CD14-positive monocyte (primary cell): ENCODE measurements around the gene DTNBP1. TPM values are rescaled to one million over a fixed set of nuclear protein-coding genes. Genes with fewer than 3 reads are reported as not detected.

ENCODE experiments used
- DNase-seq, 3 donors: peaks; one replicate each; pipeline ENCODE4 v3.0.0-alpha.2; 2011 to 2022
- H2AFZ ChIP-seq: 2 replicates; pipeline ENCODE4 v1.6.0; 2012; ENCODE audit warnings: mild to moderate bottlenecking, low read depth, low read length, inconsistent platforms; ENCODE audit not compliant: insufficient read depth, poor library complexity, severe bottlenecking
- H3K27ac ChIP-seq, 2 donors: 1 replicate in 1 of 2; 2 replicates in 1 of 2; pipeline ENCODE4 v1.5.1; 2012 to 2013; ENCODE audit warnings: low read length in 2 of 2, control low read depth in 1 of 2, inconsistent platforms in 1 of 2, low read depth in 1 of 2, mild to moderate bottlenecking in 1 of 2
- H3K27me3 ChIP-seq, 2 donors: one replicate each; pipeline versions ENCODE4 v1.6.0 to v1.6.1; 2011 to 2013; ENCODE audit warnings: low read length in 2 of 2; ENCODE audit not compliant: control insufficient read depth in 2 of 2, insufficient read depth in 2 of 2
- H3K36me3 ChIP-seq, 2 donors: replicated peaks in 1 of 2; 1 replicate in 1 of 2; 2 replicates in 1 of 2; pipeline versions ENCODE4 v1.5.1 to v1.6.1; 2012 to 2013; ENCODE audit warnings: low read length in 2 of 2, control low read depth in 1 of 2, inconsistent platforms in 1 of 2, mild to moderate bottlenecking in 1 of 2; ENCODE audit not compliant: insufficient read depth in 2 of 2, control insufficient read depth in 1 of 2
- H3K4me1 ChIP-seq, 2 donors: 1 replicate in 1 of 2; 2 replicates in 1 of 2; pipeline versions ENCODE4 v1.5.1 to v1.6.1; 2012 to 2013; ENCODE audit warnings: low read length in 2 of 2, control low read depth in 1 of 2, inconsistent platforms in 1 of 2, mild to moderate bottlenecking in 1 of 2, moderate library complexity in 1 of 2; ENCODE audit not compliant: insufficient read depth in 2 of 2, control insufficient read depth in 1 of 2
- H3K4me2 ChIP-seq: replicated peaks from 2 replicates; pipeline ENCODE3; 2012; ENCODE audit warnings: low read length, moderate library complexity, mild to moderate bottlenecking; ENCODE audit not compliant: poor library complexity, severe bottlenecking; ENCODE audit errors: extremely low read depth
- H3K4me3 ChIP-seq, 3 experiments: fragments of 200-600 bp in 1 of 3; sonication (generic) in 1 of 3; replicated peaks in 1 of 3; 1 replicate in 2 of 3; 2 replicates in 1 of 3; pipeline ENCODE4 v1.5.1; 2011 to 2013; ENCODE audit warnings: low read length in 3 of 3, mild to moderate bottlenecking in 3 of 3, control low read depth in 2 of 3, low read depth in 2 of 3, inconsistent platforms in 1 of 3, moderate library complexity in 1 of 3
- H3K79me2 ChIP-seq: 2 replicates; pipeline ENCODE4 v1.6.0; 2012; ENCODE audit warnings: mild to moderate bottlenecking, control low read depth, inconsistent platforms, low read length, moderate library complexity; ENCODE audit not compliant: insufficient read depth
- H3K9ac ChIP-seq: 2 replicates; pipeline ENCODE4 v1.6.0; 2017; ENCODE audit warnings: low read length, mild to moderate bottlenecking; ENCODE audit not compliant: insufficient read depth, poor library complexity, severe bottlenecking
- H3K9me3 ChIP-seq, 2 donors: replicated peaks in 1 of 2; 1 replicate in 1 of 2; 2 replicates in 1 of 2; pipeline versions ENCODE4 v1.5.1 to v1.6.1; 2012 to 2013; ENCODE audit warnings: low read length in 2 of 2, control low read depth in 1 of 2; ENCODE audit not compliant: control insufficient read depth in 1 of 2, insufficient read depth in 1 of 2
- H4K20me1 ChIP-seq: 2 replicates; pipeline ENCODE4 v1.6.0; 2012; ENCODE audit warnings: mild to moderate bottlenecking, low read length, control low read depth, moderate library complexity; ENCODE audit not compliant: insufficient read depth
- H3K27ac Mint-ChIP-seq, 7 donors: one replicate each; pipeline ENCODE4 v1.8.0; 2020; ENCODE audit warnings: mild to moderate bottlenecking in 7 of 7, mixed read lengths in 7 of 7, moderate library complexity in 6 of 7, inconsistent platforms in 2 of 7
- H3K27me3 Mint-ChIP-seq, 3 donors: one replicate each; pipeline ENCODE4 v1.8.0; 2021 to 2022; ENCODE audit warnings: low read depth in 3 of 3, mild to moderate bottlenecking in 3 of 3, mixed read lengths in 3 of 3, moderate library complexity in 3 of 3, inconsistent platforms in 1 of 3
- H3K36me3 Mint-ChIP-seq, 2 donors: one replicate each; pipeline ENCODE4 v1.8.0; 2020; ENCODE audit warnings: mixed read lengths in 2 of 2, inconsistent platforms in 1 of 2, mild to moderate bottlenecking in 1 of 2
- H3K4me1 Mint-ChIP-seq: one replicate; pipeline ENCODE4 v1.8.0; 2020; ENCODE audit warnings: mild to moderate bottlenecking, mixed read lengths
- H3K4me3 Mint-ChIP-seq, 2 donors: one replicate each; pipeline ENCODE4 v1.8.0; 2020; ENCODE audit warnings: mild to moderate bottlenecking in 2 of 2, mixed read lengths in 2 of 2, moderate library complexity in 1 of 2
- H3K9me3 Mint-ChIP-seq, 7 donors: one replicate each; pipeline ENCODE4 v1.8.0; 2020 to 2022; ENCODE audit warnings: mixed read lengths in 7 of 7, mild to moderate bottlenecking in 6 of 7, moderate library complexity in 6 of 7, inconsistent platforms in 2 of 7
- CTCF ChIP-seq: fragments of 200-600 bp; IDR thresholded peaks from one replicate; pipeline ENCODE4 v1.8.0; 2022; ENCODE audit warnings: antibody characterized with exemption, mild to moderate bottlenecking
- WGBS: methylation state at CpG from one replicate; pipeline ENCODE4 v1.1.5; 2013; ENCODE audit warnings: missing lambda C conversion rate; ENCODE audit not compliant: insufficient coverage; 5-methylcytosine and 5-hydroxymethylcytosine counted together
- intact Hi-C, 2 donors: fragments of 100-400 bp; cut with micrococcal nuclease; formaldehyde crosslinking; loops; one replicate each; pipeline versions ENCODE4 v1.15.0 to v1.15.1; 2023
- polyA plus RNA-seq, 3 donors: library from polyadenylated mRNA; depleted of rRNA in 1 of 3; unstranded in 2 of 3; stranded (reverse) in 1 of 3; fragments of 300-500 nt in 2 of 3; fragments of >200 nt in 1 of 3; fragmentation: Illumina TruSeq in 2 of 3; gene quantifications; 1 replicate in 2 of 3; 2 replicates in 1 of 3; pipeline ENCODE4 v1.2.3, GENCODE V29; 2012 to 2021

Gene DTNBP1
- polyA plus RNA-seq, 3 donors = 19.7 to 26.9 (median 20.5) TPM

DNA sequence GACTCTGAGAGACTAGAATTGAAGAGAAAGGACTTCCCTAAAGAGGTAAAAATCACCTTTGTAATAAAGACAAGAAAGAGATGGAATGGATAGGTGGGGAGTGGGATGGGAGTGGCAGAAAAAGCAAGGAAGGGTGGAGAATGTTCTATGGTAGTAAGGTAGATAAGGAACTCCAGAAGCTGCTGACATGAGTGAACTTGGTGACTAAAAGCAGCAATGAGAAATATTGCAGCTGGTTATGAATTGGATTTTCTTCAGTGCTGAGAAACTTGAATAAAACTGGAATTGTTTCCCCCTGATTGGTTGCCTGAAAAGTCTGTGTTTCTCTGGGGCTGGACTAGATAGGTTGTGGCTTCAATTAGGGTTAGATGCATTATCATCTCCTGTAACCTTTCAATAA lies 15.7 kb upstream of the DTNBP1 start:
- Histone ChIP-seq H3K9me3 (no peaks in the 10 kb centered on the region), H3K36me3 (no peaks in the 10 kb centered on the region), H2AFZ (no peak overlapping the region), H3K4me2 (no peak overlapping the region), H3K9ac (no peak overlapping the region), H3K4me3 (no peak overlapping the region), H3K27ac (no peak overlapping the region), H3K4me1 (peaks cover 34 to 38% of the 10 kb centered on the region in 2 donors), H3K27me3 (no peaks in the 10 kb centered on the region), H3K79me2 (no peaks in the 10 kb centered on the region), H4K20me1 (no peaks in the 10 kb centered on the region)
- H3K27me3 Mint-ChIP-seq = peaks cover 0 to 3% (median 0%) of the 10 kb centered on the region in 3 donors
- H3K4me1 Mint-ChIP-seq = peaks cover 37% of the 10 kb centered on the region
- H3K27ac Mint-ChIP-seq = no peak overlapping the region
- no peak overlapping the region for H3K4me3 Mint-ChIP-seq
- peaks cover 0 to 4% (median 0%) of the 10 kb centered on the region in 7 donors for H3K9me3 Mint-ChIP-seq
- no peak for DNase-seq
- no peak for TF ChIP-seq CTCF
- H3K36me3 Mint-ChIP-seq = no peaks in the 10 kb centered on the region
- intact Hi-C loops = no loop called here

DNA sequence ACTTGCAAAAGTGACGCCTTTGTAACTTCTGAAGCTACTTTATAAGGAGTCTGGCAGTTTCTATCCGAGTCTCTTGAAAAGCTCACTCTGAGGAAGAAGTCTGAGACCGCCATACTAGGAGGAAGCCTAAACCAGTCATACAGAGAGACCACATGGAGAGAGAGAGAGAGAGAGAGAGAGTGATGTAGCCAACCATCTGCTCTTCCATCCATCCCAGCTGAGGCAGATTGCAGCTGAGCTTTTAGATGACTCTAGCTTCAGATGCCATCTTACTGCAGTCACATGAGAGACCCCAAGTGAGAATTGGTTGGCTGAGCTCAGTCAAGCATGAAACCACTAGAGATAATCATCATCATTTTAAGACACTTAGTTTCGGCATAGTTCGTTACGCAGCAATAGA lies 15.0 kb upstream of the DTNBP1 start:
- Histone ChIP-seq H3K27me3 (no peaks in the 10 kb centered on the region), H3K4me2 (no peak overlapping the region), H2AFZ (no peak overlapping the region), H3K4me3 (no peak overlapping the region), H4K20me1 (no peaks in the 10 kb centered on the region), H3K9me3 (no peaks in the 10 kb centered on the region), H3K36me3 (no peaks in the 10 kb centered on the region), H3K9ac (no peak overlapping the region), H3K4me1 (peaks cover 28 to 33% of the 10 kb centered on the region in 2 donors), H3K79me2 (no peaks in the 10 kb centered on the region), H3K27ac (no peak overlapping the region)
- no peak for DNase-seq
- Mint-ChIP-seq H3K4me3 (no peak overlapping the region), H3K27me3 (peaks cover 0 to 3% (median 0%) of the 10 kb centered on the region in 3 donors), H3K36me3 (no peaks in the 10 kb centered on the region), H3K4me1 (peaks cover 33% of the 10 kb centered on the region), H3K9me3 (no peaks in the 10 kb centered on the region), H3K27ac (no peak overlapping the region)
- intact Hi-C loops = no loop called here
- TF ChIP-seq CTCF = no peak
- no CpG with 5 or more reads among the region's 6 CpGs for whole genome bisulfite sequencing
